HG03064 (cell line): ENCODE results near the gene DCLK2.

Experiments used
- ATAC-seq: cut with Tn5 transposase; IDR thresholded peaks from one replicate; pipeline ENCODE4 v1.9.1; 2021; ENCODE audit warnings: low read depth; ENCODE audit not compliant: unreplicated experiment

DCLK2 gene

DNA sequence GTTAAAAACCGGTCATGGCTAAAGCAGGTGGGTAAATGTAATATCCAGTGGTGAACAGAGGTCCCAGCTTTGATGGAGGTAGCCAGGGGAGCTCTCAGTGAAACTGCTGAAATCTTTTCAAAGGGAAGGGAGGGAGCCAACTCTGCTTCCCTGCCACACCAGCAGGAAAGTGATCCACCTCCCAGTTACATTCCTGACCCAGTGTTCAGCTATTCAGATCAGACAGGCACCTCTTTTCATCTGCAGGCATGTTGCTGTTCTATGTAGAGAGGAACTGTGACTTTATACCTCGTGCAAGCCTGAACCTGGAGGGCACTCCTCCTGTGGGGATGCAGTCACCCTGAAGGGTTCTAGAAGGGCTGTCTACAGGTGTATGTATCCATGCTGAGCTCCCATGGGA, 37.6 kb downstream of the DCLK2 start:
- no peak for ATAC-seq

DNA sequence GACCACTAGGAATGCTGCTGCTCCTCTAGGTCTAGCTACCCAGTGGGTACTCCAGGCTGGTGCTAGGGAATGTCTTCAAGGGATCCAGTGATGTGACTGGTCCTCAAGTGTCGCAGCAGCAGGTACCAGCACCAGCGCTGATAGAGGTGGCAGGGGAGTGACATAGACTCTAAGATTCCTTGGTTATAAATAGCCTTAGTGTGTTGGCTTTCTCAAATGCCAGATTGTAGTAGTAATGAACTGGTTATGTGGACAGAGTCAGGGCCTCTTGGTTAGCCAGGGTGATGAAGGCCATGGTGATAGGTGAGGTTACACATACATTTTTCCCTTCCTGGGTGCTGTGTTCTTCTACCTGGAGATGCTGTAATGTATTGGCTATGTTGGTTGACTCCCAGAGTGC, 38.3 kb downstream of the DCLK2 start:
- no peak for ATAC-seq

DNA sequence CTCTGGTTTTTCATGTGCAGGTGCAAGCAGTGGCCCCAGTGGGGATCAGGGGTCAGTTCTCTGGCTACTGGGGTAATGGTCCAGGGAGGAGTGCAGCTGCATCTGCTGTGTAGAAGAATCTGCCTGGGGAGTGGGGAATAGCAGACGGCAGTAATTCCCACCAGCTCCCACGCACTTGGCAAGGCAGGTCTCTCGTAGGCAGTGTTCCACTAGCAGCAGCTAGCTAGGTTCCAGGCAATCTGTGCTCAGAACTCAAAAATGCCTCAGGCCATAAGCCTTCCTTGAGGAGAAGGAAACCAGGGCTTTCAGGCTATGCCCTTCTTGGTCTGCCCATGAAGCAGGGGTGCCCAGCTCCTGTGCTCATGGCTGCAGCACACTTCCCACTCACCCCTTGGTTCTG, 38.8 kb downstream of the DCLK2 start:
- no peak for ATAC-seq

DNA sequence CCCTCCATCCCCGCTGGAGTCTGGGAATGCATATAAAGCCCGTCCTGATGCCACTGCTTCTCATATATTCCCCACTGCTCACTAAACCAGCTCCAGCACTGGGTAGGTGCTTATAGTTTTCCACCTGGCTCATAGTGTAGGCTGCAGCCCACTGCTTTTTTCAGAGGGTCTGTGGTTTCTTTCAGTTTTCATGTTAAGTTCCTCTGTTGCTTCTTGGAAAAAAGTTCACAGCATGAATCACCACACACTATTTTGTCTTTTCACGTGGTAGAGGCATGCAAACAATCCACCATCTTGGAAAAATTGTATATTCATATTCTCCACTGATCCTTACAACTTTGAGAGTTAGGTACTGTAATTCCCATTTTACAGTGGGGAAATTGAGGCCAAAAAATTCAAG, 39.4 kb downstream of the DCLK2 start:
- ATAC-seq: no peak

DNA sequence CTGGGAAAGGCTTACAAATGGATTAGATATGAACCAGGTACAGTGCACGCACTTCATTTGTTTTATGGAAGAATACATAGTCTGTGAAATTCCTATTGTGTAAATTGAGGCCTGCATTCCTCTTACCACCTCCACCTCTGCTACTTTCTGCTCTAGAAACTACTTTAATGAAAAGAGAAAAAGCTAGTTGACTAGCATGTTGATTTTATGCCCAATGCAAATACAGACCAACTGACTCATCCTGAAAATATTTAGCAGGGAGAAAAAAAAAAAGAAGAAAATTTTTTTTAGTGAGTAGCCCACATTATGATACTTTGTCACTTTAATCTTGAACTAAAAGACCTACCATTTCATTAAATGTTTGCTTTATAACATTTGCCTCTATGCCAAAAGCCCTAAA, 41.2 kb downstream of the DCLK2 start:
- ATAC-seq: no peak

DNA sequence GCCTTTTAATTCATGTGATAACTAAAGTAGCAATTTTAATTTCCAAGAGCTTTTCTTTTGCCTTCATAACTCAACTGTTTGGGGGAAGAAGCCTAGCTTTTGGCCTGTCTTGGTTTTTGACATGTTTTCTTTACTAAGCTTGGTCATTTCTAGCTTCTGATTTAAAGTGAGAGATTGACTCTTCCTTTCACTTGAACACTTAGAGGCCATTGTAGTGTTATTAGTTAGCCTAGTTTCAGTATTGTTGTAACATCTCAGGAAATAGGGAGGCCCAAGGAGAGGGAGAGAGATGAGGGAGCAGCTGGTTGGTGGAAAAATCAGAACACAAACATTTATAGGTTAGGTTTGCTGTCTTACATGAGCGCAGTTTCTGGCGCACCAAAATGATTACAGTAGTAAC, 44.8 kb downstream of the DCLK2 start:
- no peak for ATAC-seq

DNA sequence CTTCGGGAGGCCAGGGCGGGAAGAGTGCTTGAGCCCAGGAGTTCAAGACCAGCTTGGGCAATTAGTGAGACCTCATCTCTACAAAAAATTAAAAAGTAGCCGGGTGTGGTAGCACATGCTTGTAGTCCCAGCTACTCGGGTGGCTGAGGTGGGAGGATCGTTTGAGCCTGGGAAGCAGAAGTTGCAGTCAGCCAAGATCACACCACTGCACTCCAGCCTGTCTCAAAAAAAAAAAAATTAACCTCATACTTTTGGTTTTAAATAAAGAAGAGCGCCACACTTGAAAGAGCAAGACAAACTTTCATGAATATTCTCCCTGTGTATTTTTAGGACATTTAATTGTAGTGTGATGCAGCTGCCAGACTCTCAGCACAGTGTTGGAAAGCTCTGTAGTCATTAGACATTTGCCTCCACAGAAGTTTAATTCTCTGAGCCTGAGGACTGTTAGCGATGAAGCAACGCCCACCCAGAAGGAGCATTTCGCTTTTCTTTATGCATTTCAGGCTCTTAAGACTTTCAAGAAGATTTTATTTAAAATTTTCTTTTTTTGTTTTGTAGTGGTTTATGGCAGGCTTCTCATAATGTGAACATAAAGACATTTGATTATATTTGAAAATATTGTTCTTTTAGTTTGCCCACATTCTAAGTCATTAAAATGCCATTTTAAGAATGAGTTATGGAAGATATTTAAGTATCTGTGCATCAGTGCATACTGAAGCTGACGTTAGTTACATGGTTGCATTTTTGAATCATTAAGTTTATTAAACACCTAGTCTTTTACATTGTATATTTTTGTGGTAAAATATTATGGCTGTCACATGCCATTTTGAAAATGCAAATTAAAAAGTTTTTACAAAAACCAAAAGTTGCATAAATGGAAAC, 45.8 kb downstream of the DCLK2 start:
- ATAC-seq: no peak

DNA sequence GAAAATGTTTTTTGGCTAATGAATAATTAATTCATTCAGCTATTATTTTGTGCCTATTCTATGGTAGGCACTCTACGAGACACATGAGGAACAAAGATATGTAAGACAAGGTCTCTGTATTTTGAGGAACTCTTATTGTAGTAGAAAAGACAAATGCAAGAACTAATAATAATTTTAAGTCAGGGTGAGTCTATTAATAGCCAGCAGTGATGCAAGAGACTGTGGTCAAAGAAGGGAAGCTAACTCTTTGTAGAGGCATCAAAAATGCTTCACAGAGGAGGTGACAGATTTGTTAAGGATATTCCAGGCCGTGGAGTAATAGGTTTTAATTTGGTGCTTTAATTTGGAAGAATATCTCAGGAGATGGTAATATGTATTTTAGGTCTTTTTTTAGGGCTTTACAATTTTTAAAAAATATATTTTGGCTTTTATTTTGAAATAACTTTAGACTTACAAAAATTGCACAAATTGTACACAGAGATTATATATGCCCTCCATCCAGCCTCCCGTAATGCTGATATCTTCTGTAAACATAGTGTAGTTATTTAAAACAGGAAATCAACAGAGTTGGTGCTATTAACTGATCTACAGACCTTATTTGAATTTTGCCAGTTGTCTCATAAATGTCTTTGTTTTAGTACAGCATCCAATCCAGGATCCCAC, 48.1 kb downstream of the DCLK2 start:
- ATAC-seq: peak; percentile 17

DNA sequence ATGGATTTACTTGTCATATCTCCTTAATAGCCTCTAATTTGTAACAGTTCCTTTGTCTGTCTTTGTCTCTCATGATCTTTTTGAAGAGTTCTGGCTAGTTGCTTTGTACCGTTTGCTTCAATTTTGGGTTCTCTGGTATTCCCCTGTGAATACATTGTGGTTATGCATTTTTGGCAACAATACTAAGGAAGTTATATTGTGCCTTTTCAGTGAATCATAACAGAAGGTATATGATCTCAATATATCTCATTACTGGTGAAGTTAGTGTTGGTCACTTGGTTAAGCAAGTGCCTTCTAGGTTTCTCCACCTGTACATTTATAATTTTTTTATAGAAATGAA, 48.6 kb downstream of the DCLK2 start:
- ATAC-seq: peak; percentile 54

DNA sequence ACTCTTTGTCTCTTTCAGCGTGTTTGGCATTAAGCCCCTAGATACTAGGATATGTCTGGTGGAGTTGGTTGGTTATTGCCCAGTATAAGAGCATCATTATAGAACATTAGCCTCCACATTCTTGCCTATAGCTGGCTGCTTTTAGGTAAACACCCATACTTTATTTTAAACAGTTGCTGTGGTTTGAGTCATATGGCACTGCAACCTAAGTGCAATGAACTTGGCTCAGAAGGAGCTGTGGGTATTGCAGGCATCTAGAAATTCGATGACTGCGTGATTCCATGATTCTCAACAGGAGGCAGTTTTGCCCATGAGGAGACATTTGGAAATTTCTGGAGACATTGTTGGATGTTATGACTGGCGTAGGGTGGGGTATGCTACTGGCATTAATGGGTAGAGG, 49.5 kb downstream of the DCLK2 start:
- ATAC-seq: no peak

DNA sequence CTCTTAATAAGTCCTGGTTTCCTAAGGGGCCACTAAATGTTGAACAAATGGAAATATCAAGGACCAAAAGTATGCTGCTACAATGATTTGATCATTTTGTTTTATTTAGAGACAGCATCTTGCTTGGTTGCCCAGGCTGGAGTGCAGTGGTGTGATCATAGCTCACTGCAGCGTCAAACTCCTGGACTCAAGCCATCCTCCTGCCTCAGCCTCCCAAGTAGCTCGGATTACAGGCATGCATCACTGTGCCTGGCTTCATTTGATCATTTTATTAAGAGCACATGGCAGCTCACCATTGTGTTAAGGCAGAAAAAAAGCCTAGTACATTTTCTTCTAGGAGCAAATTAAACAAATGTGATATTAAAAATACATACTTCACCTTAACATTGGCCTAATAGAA, 52.7 kb downstream of the DCLK2 start:
- no peak for ATAC-seq

DNA sequence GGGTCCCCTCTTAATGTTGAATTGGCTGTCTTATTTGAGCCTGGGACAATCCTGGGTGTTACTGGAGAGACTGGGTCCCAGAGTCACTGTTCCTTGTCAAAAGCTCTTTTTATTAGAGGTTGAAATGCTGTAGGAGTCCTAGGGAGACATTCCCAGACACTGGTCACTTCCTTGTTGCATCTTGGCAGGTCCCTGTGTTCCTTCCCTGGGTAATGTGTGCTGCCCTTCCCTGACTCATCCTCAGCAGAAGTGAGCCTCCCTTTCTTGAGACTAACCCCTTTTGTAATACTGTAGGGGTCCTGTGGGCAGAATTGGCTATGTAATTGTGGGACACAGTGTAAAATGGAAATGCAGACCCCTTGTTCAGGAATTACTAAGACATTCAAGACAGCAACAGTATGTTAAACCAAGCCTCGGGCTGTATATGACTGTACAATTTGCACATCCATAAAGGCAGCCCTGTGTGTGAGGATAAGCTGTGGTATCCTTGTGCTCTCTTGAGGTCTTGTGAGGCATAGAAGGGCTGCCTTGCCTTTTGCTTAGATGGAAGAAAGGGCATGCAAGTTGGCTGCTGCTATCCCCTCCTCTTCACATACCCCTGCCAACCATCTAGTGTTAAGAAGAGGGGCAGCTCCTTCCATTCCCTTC, 53.5 kb downstream of the DCLK2 start:
- no peak for ATAC-seq

DNA sequence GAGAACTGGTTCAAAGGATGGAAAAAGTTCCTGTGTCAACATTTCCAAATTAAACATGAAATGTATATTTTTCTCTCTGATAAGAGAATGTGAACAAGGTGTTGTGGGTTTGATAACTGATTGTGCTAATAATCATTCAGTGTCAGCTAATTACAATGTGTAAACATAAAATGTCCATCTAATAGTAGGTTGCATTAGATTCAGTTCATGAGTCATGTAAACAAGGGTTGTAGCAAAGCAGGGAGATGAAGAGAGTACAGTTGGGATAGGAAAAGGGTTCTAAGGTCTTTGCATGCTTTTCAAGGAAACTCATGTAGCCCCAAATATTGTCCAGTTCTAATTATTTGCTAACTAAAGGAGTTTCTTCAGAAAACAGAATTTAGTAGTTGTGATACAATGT, 55.4 kb downstream of the DCLK2 start:
- no peak for ATAC-seq

DNA sequence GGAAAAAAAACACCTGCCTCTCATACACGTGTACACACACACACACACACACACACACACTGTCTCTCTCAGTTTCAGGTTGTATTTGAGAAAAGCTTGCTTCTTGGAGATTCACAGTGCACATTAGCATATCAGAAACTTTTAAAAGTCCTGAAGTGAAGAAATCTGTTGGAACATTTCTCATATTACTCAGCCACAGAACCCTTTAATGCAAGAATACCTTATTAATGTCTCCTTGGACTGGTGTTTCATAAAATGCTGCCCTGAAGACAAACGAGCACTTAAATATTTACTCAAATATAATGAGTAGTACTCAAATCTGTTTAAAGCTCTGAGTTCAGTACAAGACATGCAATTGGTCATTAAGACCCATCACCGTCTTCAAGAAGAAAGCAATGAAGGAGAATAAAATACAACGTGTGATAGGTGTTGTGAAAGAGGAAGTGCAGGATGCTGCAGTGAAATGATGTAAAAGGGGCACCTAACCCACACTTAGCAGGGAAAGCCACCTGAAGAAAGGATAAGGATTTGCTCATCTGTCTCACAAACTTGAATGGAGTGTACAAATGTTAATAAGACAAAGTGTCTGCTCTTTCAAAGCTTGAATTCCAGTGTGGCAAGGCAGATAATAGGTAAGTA, 57.0 kb downstream of the DCLK2 start:
- ATAC-seq: no peak

DNA sequence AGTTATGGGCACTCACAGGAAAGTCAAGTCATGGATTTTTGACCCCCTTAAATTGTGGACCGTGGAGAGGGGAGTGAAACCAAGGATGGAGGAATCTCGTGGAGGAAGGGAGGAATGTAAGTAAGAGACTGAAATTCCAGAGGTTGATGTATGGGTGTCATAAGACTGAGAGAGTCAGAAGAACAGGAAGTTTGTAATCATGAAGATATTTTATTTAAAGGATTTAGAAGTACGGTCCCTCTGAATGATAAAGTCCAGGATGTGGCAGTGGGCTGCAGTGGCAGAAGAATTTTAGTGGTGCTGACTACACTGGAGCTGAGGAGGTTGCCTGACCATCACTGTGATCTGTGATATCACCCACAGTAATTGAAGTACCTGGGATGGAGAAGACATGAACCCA, 57.8 kb downstream of the DCLK2 start:
- ATAC-seq: no peak

DNA sequence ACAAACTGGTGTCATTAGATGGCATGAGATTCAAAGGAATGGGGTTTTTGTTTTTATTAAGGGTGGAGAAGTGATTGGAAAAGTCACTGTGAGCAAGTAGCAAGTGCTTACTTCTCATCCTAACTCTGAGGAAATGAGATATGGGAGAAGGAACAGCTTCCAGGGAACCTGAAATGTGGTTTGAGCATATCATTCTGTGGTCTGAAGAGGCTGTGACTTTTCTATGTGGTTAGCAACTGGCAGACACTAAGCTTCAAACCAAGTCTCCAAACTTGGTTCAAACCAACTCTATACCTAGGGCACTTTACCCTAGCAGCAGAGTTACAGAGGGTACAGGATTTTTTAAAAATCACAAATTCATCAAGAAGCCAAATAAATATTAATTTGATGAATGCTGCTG, 58.2 kb downstream of the DCLK2 start:
- ATAC-seq: no peak

DNA sequence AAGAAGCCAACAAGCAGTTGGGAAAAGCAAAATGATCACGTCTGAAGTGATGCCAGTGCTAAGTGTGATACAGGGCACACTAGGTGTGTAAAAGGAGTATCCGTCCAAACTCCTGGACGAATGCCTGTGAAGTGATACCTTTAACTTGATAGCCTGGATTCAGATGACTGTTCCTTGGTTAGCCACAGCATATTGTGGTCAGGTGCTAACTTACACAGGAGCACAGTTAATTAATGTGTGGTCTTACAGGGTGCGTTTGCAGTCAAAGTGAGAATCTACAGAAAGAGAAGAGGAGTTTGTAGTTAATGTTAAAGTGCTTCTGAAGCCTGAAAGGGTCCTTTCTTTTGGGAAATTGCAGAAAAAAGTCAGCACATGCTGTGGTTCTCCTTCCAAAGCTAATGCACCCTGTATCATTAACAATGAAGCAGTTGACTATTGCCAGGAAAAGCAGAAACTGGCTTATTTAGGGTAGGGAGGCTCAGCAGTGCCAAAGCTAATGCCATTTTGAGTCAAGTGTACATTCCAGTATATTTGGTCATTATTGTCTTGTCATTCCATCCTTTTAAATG, 61.1 kb downstream of the DCLK2 start:
- ATAC-seq: no peak

DNA sequence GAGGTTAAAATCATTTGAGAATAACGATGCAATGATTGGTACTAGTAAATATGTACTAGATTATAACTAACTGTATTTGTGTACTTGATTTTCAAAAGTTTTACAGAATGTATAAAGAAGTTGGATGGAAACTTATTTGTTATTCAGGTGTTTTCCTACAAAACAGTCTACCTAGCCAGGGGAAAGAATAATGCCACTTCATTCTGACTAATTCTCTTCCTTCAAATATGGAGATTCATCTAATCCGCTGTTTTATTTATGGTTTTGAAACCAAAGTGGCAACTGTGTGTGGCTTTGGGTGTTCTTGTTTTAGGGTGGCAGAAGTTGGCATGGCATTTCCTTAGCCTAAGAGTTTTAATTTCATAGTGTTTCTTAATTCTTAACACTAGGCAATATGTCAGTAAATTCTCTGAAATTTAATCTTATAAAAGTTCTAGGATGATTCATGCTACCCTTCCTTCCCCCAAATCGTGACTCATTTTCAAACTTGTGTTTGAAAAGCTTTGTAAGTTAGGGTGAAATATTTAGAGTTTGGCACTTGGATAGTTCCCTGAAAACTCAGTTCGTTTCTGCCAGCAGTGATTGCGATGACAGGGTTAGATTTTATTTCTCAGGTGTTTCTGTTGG, 62.6 kb downstream of the DCLK2 start:
- no peak for ATAC-seq

DNA sequence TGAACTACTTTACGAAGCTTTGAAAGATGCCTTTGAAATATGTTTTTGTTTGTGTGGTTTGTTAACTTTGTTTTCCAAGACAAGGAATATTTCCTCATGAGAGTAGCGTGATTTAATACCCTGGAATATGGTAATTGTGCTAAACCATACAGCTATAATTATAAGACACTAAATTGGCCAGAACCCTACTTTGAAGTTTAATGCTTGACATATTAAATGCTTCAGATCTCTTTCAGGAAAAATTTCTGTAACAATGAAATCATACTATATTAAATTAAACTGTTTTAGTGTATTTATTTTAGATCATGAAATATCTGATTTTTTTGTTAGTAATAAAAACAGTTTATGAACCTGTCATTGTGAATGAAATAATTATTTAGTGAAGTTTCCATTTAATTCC, 63.5 kb downstream of the DCLK2 start:
- ATAC-seq: no peak

DNA sequence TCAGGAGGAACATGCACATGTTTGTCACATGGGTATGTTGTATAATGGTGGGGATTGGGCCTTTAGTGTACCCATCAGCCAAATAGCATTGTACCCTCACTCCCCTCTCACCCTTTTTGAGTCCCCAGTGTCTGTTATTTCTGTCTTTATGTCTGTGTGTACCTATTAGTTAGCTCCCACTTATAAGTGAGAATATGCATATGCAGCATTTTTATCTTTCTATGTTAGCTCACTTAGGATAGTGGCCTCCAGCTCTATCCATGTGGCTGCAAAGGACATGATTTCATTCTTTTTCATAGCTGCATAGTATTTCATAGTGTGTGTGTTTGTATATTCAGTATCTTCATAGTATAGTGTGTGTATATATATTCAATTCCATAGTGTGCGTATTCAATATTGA, 64.6 kb downstream of the DCLK2 start:
- ATAC-seq: no peak
